Renal pelvis (tissue), 4 donors: ENCODE data around the gene NUP214. TPM values are rescaled to one million over a fixed set of nuclear protein-coding genes. Genes with fewer than 3 reads are reported as not detected.
"Not testable (repeated sequence)": the region's sequence is repeated elsewhere in the genome, so short reads cannot be mapped to it uniquely, and the experiment has no call there.

Source experiments
- DNase-seq: peaks from one replicate; pipeline ENCODE4 v3.0.0-alpha.2; 2013
- polyA plus RNA-seq, 3 donors: library from polyadenylated mRNA; unstranded; fragments of 120-200 nt; gene quantifications; one replicate each; pipeline ENCODE4 v1.2.1, GENCODE V29; 2013; ENCODE audit not compliant: insufficient read length in 3 of 3

Gene NUP214
- polyA plus RNA-seq, 3 donors, result 53.3 to 76.1 (median 73.3) TPM

- DNase-seq, result no peak
Measured at GRCh38 chr9:131114084-131114535, 11.3 kb upstream of the NUP214 start.

GRCh38 chr9:131115360-131115742 is 10.0 kb upstream of the NUP214 start:
- not testable (repeated sequence) for DNase-seq

GRCh38 chr9:131116281-131117120 is 8.9 kb upstream of the NUP214 start:
- no peak for DNase-seq

GRCh38 chr9:131117121-131117761 is 8.1 kb upstream of the NUP214 start:
- DNase-seq, result no peak

GRCh38 chr9:131117762-131118145 is 7.6 kb upstream of the NUP214 start:
- DNase-seq, result no peak

- no peak for DNase-seq
Measured at GRCh38 chr9:131119600-131119999, 5.8 kb upstream of the NUP214 start.

- DNase-seq, result no peak
Measured at GRCh38 chr9:131120620-131121228, 4.7 kb upstream of the NUP214 start.

- DNase-seq, result no peak
Measured at GRCh38 chr9:131121346-131121745, 4.0 kb upstream of the NUP214 start.

GRCh38 chr9:131122158-131122557 is 3.2 kb upstream of the NUP214 start:
- DNase-seq, result no peak

GRCh38 chr9:131125038-131125287 is 423 bp upstream of the NUP214 start:
- no peak for DNase-seq

- DNase-seq, result no peak
Measured at GRCh38 chr9:131126059-131126426, 657 bp downstream of the NUP214 start.

- no peak for DNase-seq
Measured at GRCh38 chr9:131129183-131129582, 3.8 kb downstream of the NUP214 start.

- no peak for DNase-seq
Measured at GRCh38 chr9:131138676-131139075, 13.3 kb downstream of the NUP214 start.

GRCh38 chr9:131140112-131140511 is 14.7 kb downstream of the NUP214 start:
- no peak for DNase-seq

- DNase-seq, result no peak
Measured at GRCh38 chr9:131140550-131140949, 15.2 kb downstream of the NUP214 start.

- DNase-seq, result no peak
Measured at GRCh38 chr9:131142160-131142559, 16.8 kb downstream of the NUP214 start.

GRCh38 chr9:131144201-131144600 is 18.8 kb downstream of the NUP214 start:
- DNase-seq, result no peak

- DNase-seq, result no peak
Measured at GRCh38 chr9:131145245-131145644, 19.9 kb downstream of the NUP214 start.

GRCh38 chr9:131146186-131146585 is 20.8 kb downstream of the NUP214 start:
- no peak for DNase-seq

- DNase-seq, result no peak
Measured at GRCh38 chr9:131148276-131148675, 22.9 kb downstream of the NUP214 start.

GRCh38 chr9:131148966-131149687 is 23.7 kb downstream of the NUP214 start:
- no peak for DNase-seq

GRCh38 chr9:131149688-131150053 is 24.3 kb downstream of the NUP214 start:
- no peak for DNase-seq

- no peak for DNase-seq
Measured at GRCh38 chr9:131153595-131153994, 28.2 kb downstream of the NUP214 start.
